Lung (tissue), 12 donors: ENCODE results near the gene SLC6A6. TPM values are rescaled to one million over a fixed set of nuclear protein-coding genes. Genes with fewer than 3 reads are reported as not detected.

Experiments used
- ATAC-seq: fragments of 200-7000 bp; cut with Tn5 transposase; one replicate; pipeline ENCODE4 v1.9.1; 2020; ENCODE audit warnings: moderate number of reproducible peaks; ENCODE audit not compliant: insufficient read depth, low FRiP score
- DNase-seq, 3 donors: peaks; one replicate each; pipeline ENCODE4 v3.0.0-alpha.2; 2013 to 2017
- H3K27ac ChIP-seq, 2 donors: one replicate each; pipeline ENCODE4 v1.5.1; 2013; ENCODE audit warnings: mild to moderate bottlenecking in 2 of 2, moderate library complexity in 2 of 2, control low read depth in 1 of 2, inconsistent platforms in 1 of 2, low read depth in 1 of 2, low read length in 1 of 2
- H3K27me3 ChIP-seq, 3 donors: one replicate each; pipeline ENCODE4 v1.5.1; 2013; ENCODE audit warnings: low read length in 2 of 3; ENCODE audit not compliant: control insufficient read depth in 3 of 3, insufficient read depth in 3 of 3
- H3K36me3 ChIP-seq, 4 donors: one replicate each; pipeline ENCODE4 v1.5.1; 2013; ENCODE audit warnings: low read length in 4 of 4, mild to moderate bottlenecking in 1 of 4, moderate library complexity in 1 of 4; ENCODE audit not compliant: control insufficient read depth in 4 of 4, insufficient read depth in 4 of 4
- H3K4me1 ChIP-seq, 5 donors: one replicate each; pipeline ENCODE4 v1.5.1; 2013; ENCODE audit warnings: low read length in 5 of 5, mild to moderate bottlenecking in 2 of 5, moderate library complexity in 1 of 5; ENCODE audit not compliant: control insufficient read depth in 5 of 5, insufficient read depth in 5 of 5
- H3K4me3 ChIP-seq: one replicate; pipeline ENCODE4 v1.5.1; 2013; ENCODE audit warnings: mild to moderate bottlenecking, control low read depth, moderate library complexity
- H3K9ac ChIP-seq, 2 donors: one replicate each; pipeline ENCODE4 v1.5.1; 2013; ENCODE audit warnings: low read length in 2 of 2, control low read depth in 1 of 2; ENCODE audit not compliant: insufficient read depth in 1 of 2
- H3K9me3 ChIP-seq, 4 donors: one replicate each; pipeline ENCODE4 v1.5.1; 2013; ENCODE audit warnings: low read length in 3 of 4, mild to moderate bottlenecking in 1 of 4, moderate library complexity in 1 of 4; ENCODE audit not compliant: control insufficient read depth in 4 of 4, insufficient read depth in 3 of 4
- CTCF ChIP-seq: IDR thresholded peaks from 2 replicates; pipeline ENCODE4 v1.5.1; 2012; ENCODE audit warnings: mild to moderate bottlenecking; ENCODE audit errors: control extremely low read depth, extremely low read depth
- WGBS, 2 donors: extraction: QIAGEN DNeasy Blood & Tissue Kit; methylation state at CpG; one replicate each; pipeline ENCODE4 v1.1.7; 2013; 5-methylcytosine and 5-hydroxymethylcytosine counted together
- polyA plus RNA-seq, 2 donors: library from polyadenylated mRNA; stranded (reverse); fragments of 200-250 nt; gene quantifications; one replicate each; pipeline ENCODE4 v1.2.1, GENCODE V29; 2013
- total RNA-seq, 2 donors: library from RNA; depleted of rRNA in 1 of 2; stranded (reverse); fragments of >200 nt in 1 of 2; gene quantifications; one replicate each; pipeline ENCODE4 v1.2.1, GENCODE V29; 2014 to 2021
- donor health status: control.
- donor health status: control.
- donor health status: Bipolar disorder and iron deficiency.
- donor health status: healthy.
- donor health status: DM: yes; HTN: yes; CAD: no.

Gene SLC6A6
- total and polyA plus RNA-seq, 4 donors: 16.1 to 96.3 (median 57.4) TPM

DNA sequence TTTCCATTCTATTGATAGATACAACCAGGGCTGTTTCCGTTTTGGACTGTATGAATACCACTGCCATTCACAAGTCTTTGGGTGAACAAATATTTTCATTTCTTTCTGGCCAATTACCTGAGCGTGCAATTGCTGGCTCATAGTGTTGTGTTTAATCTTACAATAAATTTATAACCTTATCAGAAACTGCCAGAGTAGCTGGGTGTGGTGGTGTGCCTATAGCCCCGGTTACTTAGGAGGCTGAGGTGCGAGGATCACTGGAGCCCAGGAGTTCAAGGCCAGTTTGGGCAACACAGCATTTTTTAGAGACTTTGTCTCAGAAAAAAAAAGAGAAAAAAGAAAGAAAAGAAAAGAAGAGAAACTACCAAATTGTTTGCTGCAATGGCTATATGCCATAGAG is 5.4 kb upstream of the SLC6A6 start:
- WGBS, 2 donors: 90 to 92% methylated on average over 4 of the region's 4 CpGs
- ATAC-seq (no peak), DNase-seq (no peak)
- H3K4me3 ChIP-seq: no peak overlapping the region
- H3K9me3 ChIP-seq: no peaks in the 10 kb centered on the region
- no peak for TF ChIP-seq CTCF
- H3K9ac ChIP-seq: no peak overlapping the region
- H3K4me1 ChIP-seq: no peaks in the 10 kb centered on the region
- no peaks in the 10 kb centered on the region for H3K36me3 ChIP-seq
- H3K27me3 ChIP-seq: no peaks in the 10 kb centered on the region
- no peak overlapping the region for H3K27ac ChIP-seq

DNA sequence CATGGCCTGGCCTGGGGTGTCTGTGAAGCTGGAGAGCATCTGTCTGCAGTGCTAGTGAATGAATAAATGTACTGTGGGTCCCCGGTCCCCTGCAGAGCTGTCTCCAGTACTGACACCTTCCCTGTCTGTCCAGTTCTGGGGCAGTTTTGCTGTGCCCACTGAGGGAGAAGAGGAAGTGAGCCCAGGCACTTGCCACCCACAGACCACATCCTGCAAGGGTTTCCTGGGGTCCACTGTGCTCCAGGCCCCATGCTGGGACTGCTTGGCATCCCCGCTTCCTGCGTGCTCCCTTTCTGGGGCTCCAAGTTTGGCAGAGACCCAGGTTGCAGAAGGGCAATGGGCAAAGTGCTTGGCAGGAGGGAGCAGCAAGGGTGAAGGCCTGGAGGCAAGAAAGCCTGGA is 4.9 kb upstream of the SLC6A6 start:
- TF ChIP-seq CTCF: no peak
- H3K36me3 ChIP-seq: no peaks in the 10 kb centered on the region
- ATAC-seq (no peak), DNase-seq (no peak)
- WGBS, 2 donors: 29 to 71% methylated on average over 3 of the region's 3 CpGs
- no peaks in the 10 kb centered on the region for H3K27me3 ChIP-seq
- no peaks in the 10 kb centered on the region for H3K9me3 ChIP-seq
- no peaks in the 10 kb centered on the region for H3K4me1 ChIP-seq
- no peak overlapping the region for H3K27ac ChIP-seq
- H3K9ac ChIP-seq: no peak overlapping the region
- H3K4me3 ChIP-seq: no peak overlapping the region

GRCh38 chr3:14397940-14398796 is 4.2 kb upstream of the SLC6A6 start:
- no peaks in the 10 kb centered on the region for H3K9me3 ChIP-seq
- 81 to 86% methylated on average over 14 of the region's 14 CpGs for WGBS, 2 donors
- H3K9ac ChIP-seq: no peak overlapping the region
- no peak overlapping the region for H3K4me3 ChIP-seq
- H3K27me3 ChIP-seq: no peaks in the 10 kb centered on the region
- no peaks in the 10 kb centered on the region for H3K36me3 ChIP-seq
- ATAC-seq (no peak), DNase-seq (no peak)
- peaks cover 0 to 2% (median 0%) of the 10 kb centered on the region in 5 donors for H3K4me1 ChIP-seq
- no peak overlapping the region for H3K27ac ChIP-seq
- TF ChIP-seq CTCF: no peak

- peaks cover 0 to 7% (median 0%) of the 10 kb centered on the region in 5 donors for H3K4me1 ChIP-seq
- no peaks in the 10 kb centered on the region for H3K27me3 ChIP-seq
- H3K9me3 ChIP-seq: no peaks in the 10 kb centered on the region
- H3K27ac ChIP-seq: no peak overlapping the region
- no peak for DNase-seq
- no peak overlapping the region for H3K4me3 ChIP-seq
- TF ChIP-seq CTCF: no peak
- WGBS, 2 donors: 85 to 93% methylated on average over 2 of the region's 2 CpGs
- no peak overlapping the region for H3K9ac ChIP-seq
- ATAC-seq: no peak
- no peaks in the 10 kb centered on the region for H3K36me3 ChIP-seq
These were observed 3.7 kb upstream of the SLC6A6 start for GRCh38 chr3:14398797-14399106.
